GM18951 (cell line): Measurements from ENCODE around the gene MEIS3.
"Not testable (repeated sequence)": the region's sequence is repeated elsewhere in the genome, so short reads cannot be mapped to it uniquely, and the experiment has no call there.

Experiments used
- POLR2A ChIP-seq: IDR thresholded peaks from 4 replicates; pipeline ENCODE4 v1.6.1; 2011; ENCODE audit warnings: mild to moderate bottlenecking; ENCODE audit not compliant: insufficient read length, insufficient read depth; ENCODE audit errors: extremely low read depth
- in situ Hi-C: fragments of 300-500 bp; cut with MboI; formaldehyde crosslinking; loops from one replicate; pipeline ENCODE4 v1.12.0; 2022; ENCODE audit warnings: low sequenced_read_pairs, mixed read lengths, inconsistent platforms; ENCODE audit not compliant: unreplicated experiment

Gene MEIS3

DNA sequence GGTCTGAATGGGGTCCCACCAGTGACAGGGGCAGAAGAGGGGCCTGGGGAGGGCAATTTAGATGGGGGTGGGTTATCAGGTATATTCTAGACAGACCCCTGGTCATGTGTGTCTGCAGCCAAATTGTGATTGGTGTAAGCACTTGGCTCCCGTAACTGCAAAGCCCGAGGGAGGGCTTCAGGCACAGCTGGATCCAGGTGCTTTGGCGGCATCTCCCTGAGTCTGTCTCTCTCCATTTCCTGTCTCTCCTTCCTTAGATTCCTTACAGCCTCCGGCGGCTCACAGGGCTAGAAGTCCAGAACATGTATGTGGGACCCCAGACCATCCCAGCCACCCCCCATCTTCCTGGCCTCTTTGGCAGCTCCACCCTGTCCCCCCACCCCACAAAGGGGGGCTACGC, 38.8 kb downstream of the MEIS3 start:
- in situ Hi-C loops: no loop called here
- no peak for TF ChIP-seq POLR2A

DNA sequence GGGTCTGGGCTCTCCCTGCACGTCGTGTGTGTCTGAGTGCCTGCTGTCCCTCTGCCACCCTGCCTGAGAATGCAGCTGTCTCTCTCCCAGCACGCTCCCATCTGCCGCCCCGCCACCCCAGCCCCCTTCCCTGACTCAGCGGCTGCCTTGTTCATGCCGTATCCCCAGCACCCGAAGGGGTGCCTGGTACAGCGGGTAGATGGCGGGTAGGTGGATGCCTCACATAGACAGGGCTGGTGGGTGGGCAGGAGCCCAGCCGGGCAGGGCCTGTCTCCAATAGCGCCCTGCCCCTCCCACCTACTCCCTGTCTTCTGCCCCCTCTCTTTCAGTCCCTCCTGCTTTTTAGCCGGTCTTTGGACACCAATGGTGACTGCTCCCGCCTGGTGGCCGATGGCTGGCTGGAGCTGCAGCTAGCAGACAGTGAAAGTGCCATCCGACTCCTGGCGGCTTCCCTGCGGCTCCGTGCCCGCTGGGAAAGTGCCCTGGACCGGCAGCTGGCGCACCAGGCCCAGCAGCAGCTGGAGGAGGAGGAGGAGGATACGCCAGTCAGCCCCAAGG, 39.9 kb downstream of the MEIS3 start:
- in situ Hi-C loops: no loop called here
- no peak for TF ChIP-seq POLR2A

DNA sequence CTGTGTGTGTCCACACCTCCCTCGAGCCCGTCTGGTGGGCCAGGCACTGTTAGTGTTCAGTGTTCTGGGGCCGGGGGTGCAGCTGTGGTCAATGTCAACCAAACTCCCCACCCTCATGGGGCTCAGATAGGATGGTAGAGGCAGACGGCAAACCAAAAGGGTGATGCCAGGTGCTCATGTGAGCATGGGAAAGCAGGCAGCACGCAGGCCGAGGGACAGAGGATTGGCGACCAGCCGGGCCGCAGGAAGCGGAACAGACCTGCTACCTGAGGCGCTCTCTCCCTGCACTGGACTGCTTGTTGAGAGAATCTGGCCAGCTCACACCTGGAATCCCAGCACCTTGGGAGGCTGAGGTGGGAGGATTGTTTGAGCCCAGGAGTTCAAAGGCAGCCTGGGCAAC, 41.1 kb downstream of the MEIS3 start:
- in situ Hi-C loops: no loop called here
- no peak for TF ChIP-seq POLR2A

DNA sequence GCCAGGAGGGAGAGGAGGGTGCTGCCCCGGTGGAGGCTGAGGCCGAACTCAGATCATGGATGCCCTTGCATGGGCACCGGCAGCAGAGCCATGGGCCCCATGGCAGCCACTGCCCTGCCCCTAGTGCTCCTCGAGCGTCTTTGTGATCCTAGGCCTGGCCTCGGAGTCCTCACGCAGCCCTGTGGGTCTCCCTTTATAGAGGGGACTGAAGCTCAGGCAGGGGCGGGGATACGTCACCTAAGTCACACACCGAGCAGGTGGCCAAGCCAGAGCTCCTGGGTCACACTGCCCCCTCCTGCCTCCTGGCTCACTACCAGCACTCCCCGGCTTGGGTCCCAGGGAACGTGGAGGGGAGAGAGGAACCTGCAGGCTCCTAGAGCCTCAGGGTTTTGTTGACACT, 41.5 kb downstream of the MEIS3 start:
- no peak for TF ChIP-seq POLR2A
- in situ Hi-C loops: no loop called here

DNA sequence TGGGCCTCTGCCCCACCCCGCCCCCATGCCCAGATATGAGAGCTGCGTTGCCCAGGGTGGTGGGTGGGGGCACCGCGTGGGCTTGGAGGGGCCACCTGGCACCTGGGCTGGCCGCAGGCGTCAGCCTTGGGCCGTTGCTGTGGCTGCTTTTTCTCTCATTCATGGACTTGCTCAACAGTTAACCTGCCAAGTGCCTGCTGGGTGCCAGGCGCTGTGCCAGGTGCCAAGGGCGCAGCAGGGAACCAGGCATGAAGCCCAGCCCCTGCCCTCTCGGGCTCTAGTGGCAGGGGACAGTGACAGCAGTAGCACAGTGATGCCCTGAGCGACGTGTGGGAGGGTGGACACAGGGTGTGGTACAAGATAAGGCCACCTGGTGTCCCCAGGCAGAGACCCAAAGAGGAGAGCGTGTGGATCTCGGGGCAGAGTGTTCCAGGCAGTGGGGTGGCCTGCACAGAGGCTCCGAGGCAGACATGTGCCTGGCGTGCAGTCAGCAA, 42.1 kb downstream of the MEIS3 start:
- in situ Hi-C loops: no loop called here
- TF ChIP-seq POLR2A: no peak

DNA sequence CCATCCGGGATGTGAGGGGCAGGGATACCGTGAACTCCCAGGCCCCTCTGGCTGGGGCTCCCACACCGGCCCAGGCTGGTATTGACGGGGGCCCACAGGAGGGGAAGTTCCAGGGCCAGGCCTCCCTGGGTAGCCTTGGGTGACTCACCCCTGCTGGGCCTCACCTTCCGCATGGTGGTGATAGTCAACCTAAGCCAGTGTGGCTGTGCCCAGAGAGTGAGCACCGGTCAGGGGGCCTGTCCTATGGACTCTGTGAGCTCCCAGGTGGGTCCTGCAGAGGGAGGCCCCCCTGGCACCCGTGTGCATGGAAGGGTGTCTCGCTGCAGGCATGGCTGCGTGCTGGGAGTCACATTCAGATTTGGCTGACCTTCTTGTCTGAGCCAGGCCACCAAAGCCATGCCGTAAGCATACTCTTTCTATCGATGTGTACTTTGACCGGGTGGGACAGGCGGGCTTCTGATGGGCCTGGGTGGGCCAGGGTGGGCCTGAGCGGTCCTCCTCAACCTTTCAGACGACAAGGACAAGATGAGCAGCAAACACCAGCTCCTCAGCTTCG, 42.7 kb downstream of the MEIS3 start:
- in situ Hi-C loops: no loop called here
- TF ChIP-seq POLR2A: no peak

DNA sequence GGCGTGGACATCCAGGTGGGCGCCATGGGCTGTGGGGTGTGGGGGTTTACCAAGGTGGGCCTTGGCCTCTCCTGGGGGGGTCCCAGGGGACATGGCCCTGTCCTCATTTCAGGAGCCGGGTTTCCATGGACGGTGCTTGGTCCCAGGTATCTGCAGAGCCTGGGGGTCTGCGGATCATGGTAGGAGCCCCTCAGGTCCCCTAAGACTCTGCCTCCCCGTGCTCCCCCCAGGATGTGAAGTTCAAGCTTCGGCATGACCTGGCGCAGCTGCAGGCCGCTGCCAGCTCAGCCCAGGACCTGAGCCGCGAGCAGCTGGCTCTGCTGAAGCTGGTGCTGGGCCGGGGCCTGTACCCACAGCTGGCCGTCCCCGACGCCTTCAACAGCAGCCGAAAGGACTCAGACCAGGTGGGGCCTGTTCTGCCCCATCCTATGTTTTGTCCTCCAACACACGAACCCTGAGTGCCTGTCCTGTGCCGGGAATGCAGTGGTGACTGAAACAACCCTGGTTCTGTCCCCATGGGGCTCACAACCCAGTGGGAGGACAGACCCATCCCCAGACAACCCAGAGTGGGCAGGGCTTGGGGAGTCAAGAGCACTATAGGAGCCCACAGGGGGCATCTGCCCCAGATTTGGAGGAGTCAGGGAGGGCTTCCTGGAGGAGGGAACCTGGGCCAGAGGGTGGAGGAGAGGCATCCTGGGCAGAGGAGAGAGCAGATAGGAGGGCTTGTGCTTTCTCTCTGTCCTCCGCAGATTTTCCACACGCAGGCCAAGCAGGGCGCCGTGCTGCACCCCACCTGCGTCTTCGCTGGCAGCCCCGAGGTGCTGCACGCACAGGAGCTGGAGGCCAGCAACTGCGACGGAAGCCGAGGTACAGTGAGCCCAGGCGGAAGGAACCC, 43.4 kb downstream of the MEIS3 start:
- in situ Hi-C loops: no loop called here
- TF ChIP-seq POLR2A: no peak

DNA sequence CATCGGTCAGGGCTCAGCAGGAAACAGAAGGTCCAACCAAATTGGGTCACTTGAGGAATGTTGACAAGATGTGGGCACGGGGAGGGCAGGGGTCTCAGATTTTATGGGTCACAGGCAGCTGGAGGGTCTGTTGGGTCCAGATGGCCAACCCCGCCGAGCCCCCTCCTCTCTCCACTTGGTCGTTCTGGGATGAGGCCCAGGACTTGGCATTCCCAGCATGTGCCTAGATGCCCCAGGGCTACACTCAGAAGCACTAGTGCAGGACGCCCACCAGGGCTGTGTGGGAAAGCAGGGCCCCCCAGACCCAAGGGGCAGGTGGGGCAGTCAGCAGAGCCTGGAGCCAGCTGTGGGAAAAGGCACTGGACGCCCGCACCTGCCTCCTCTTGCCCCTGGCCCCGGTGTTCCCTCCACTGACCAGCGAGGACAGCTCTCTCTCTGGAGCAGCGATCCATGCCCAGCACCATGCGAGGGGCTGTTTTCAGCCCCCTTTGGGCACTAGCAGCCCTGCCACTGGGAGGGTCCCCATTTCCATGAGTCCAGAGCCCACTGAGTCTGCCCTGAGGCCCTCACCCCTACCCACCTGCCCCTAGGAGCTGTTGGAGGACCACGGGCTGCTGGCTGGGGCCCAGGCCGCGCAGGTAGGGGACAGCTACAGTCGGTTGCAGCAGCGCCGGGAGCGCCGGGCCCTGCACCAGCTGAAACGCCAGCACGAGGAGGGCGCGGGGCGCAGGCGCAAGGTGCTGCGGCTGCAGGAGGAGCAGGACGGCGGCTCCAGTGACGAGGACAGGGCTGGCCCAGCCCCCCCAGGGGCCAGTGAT, 44.2 kb downstream of the MEIS3 start:
- no peak for TF ChIP-seq POLR2A
- in situ Hi-C loops: no loop called here

DNA sequence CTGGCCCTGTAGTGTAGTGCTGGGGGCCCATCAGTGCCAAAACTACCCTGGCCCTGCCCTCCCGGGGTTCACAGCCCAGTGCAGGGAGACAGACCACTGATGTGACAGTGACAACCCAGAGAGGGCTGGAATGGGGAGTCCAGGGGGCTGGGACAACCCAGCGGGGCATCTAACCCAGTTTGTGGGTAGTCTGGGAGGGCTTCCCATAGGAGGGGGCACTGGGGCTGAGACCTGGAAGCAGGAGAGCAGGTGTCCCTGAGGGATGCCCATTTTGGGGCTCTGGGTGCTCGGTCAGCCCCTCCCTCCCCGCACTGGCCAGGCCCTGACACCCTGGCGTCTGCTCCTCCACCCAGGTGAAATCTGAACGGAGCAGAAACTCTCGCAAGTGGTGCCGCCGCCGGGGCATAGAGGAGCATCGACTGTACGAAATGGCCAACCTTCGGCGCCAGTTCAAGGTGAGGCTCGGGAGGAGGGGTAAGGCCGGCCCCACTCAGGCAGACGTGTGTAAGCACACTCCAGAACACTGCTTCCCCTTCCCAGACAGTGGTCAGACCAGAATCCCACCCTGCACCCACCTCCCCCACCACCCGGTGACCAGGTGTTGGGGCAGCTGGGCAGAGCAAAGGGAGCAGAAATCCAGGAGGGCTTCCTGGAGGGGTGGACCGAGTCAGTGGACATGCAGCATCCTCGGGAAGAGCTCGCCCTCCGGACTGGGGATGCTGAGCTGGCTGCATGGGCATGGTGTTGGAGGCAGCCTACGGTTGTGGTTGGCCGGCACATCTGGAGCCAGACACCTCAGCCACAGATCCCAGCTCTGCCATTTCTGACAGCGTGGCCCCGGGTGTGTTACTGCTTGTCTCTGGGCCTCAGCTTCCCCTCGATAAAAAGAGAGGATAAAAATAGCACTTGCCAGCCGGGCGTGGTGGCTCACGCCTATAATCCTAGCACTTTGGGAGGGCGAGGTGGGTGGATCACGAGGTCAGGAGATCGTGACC, 45.8 kb downstream of the MEIS3 start:
- no peak for TF ChIP-seq POLR2A
- in situ Hi-C loops: no loop called here

DNA sequence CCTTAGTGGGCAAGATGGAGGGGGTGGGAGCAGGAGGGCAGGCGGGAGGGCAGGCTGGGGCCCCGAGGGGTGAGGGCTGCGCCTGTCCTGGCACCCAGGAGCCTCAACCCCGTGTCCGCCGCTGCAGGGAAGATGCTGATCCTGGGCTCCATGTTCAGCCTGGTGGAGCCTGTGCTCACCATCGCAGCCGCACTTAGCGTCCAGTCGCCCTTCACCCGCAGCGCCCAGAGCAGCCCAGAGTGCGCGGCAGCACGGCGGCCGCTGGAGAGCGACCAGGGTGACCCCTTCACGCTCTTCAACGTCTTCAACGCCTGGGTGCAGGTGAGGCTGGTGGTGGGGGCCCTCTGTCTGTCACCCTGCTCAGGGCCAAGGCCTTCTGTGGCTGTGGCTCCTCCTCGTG, 46.7 kb downstream of the MEIS3 start:
- TF ChIP-seq POLR2A: no peak
- in situ Hi-C loops: no loop called here

DNA sequence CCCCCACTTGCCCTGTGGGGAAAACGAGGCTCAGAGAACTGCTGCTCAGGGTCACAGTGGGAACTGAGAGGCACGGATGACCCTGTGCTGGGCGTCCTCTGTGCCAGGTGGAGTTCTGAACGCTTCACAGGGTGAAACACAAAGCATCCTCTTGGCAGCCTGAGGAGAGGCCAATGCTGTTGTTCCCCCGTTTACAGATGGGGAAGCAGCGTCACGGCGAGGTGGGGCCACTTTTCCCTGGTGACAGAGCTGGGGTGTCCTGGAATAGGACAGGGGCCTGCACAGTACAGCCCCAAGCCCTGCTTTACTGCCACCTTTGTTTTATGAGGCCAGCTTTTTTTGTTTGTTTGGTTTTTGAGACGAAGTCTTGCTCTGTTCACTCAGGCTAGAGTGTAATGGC, 48.1 kb downstream of the MEIS3 start:
- in situ Hi-C loops: no loop called here
- no peak for TF ChIP-seq POLR2A

DNA sequence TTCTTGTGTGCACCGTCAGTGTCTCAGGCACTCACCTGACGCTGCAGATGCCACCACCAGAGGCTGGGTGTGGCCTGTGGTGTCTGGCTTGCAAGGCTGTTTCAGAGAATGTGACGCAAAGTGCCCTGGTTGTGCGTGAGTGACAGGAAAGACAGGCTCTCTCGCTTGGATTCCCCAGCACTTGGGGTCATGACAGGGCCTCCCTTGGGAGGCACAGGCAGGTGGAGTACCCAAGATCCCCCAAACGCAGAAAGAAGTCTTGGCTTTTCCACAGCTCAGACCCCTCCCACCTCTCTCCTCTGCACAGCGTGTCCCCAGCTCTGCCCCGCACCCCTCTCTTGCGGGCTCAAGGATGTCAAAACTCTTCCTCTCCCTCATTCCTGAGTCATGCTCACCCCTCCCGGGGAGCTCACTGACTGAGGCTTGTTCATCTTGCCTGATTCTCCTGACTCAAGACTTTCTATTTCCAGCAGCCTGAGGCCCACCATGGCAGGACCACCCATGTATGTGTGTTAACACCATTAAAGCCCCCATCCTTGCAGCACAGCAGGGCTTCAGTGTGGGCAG, 49.2 kb downstream of the MEIS3 start:
- in situ Hi-C loops: no loop called here
- TF ChIP-seq POLR2A: no peak

DNA sequence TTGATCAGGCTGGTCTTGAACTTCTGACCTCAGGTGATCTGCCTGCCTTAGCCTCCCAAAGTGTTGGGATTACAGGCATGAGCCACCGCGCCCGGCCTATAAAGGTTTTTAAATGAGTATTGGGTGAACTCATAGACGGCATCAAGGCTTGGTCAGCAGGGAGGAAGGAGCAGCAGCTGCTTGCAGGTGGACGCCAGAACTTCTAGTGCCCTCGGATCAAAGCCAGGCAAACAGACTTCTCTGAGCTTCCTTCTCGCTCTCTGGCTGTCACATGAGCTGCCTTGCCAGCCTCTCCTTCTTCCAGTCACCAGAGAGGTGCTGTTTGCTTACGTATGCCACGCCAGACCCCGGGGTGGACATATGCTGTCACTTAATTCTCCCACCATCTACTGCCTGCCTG, 53.9 kb downstream of the MEIS3 start:
- in situ Hi-C loops: not testable (repeated sequence)
